Liver (tissue), 9 donors: Measurements from ENCODE around the gene SPATA13. TPM values are rescaled to one million over a fixed set of nuclear protein-coding genes. Genes with fewer than 3 reads are reported as not detected.

Source experiments
- DNase-seq: peaks from one replicate; pipeline ENCODE4 v3.0.0-alpha.2; 2017; ENCODE audit warnings: low spot score
- H3K27ac ChIP-seq, 2 donors: one replicate each; pipeline ENCODE4 v1.7.0; 2013; ENCODE audit warnings: inconsistent platforms in 2 of 2, low read length in 2 of 2, control low read depth in 1 of 2, low read depth in 1 of 2, mild to moderate bottlenecking in 1 of 2
- H3K27me3 ChIP-seq, 4 donors: one replicate each; pipeline versions ENCODE4 v1.6.1 to v1.7.0; 2013; ENCODE audit warnings: low read length in 3 of 4, inconsistent platforms in 1 of 4, mild to moderate bottlenecking in 1 of 4, moderate library complexity in 1 of 4; ENCODE audit not compliant: control insufficient read depth in 4 of 4, insufficient read depth in 4 of 4
- H3K36me3 ChIP-seq, 4 donors: one replicate each; pipeline versions ENCODE4 v1.6.1 to v1.7.0; 2013; ENCODE audit warnings: low read length in 3 of 4, mild to moderate bottlenecking in 3 of 4, low read depth in 1 of 4, moderate library complexity in 1 of 4; ENCODE audit not compliant: control insufficient read depth in 4 of 4, insufficient read depth in 3 of 4
- H3K4me1 ChIP-seq, 4 donors: one replicate each; pipeline versions ENCODE4 v1.6.1 to v1.7.0; 2013; ENCODE audit warnings: low read length in 3 of 4, mild to moderate bottlenecking in 3 of 4, moderate library complexity in 1 of 4; ENCODE audit not compliant: control insufficient read depth in 4 of 4, insufficient read depth in 4 of 4
- H3K4me3 ChIP-seq, 3 donors: one replicate each; pipeline versions ENCODE4 v1.6.1 to v1.7.0; 2013; ENCODE audit warnings: low read length in 3 of 3, control low read depth in 1 of 3, low read depth in 1 of 3, mild to moderate bottlenecking in 1 of 3
- H3K9ac ChIP-seq, 2 donors: one replicate each; pipeline ENCODE4 v1.7.0; 2013; ENCODE audit warnings: low read length in 2 of 2, mild to moderate bottlenecking in 2 of 2, moderate library complexity in 2 of 2, control low read depth in 1 of 2, low read depth in 1 of 2
- H3K9me3 ChIP-seq, 4 donors: one replicate each; pipeline versions ENCODE4 v1.6.1 to v1.7.0; 2013; ENCODE audit warnings: low read length in 3 of 4; ENCODE audit not compliant: control insufficient read depth in 4 of 4
- ATF3 ChIP-seq: IDR thresholded peaks from 2 replicates; pipeline ENCODE4 v1.6.1; 2016; ENCODE audit warnings: antibody characterized with exemption
- CTCF ChIP-seq: fragments of 150-350 bp; IDR thresholded peaks from 2 replicates; pipeline ENCODE4 v1.5.1; 2017; ENCODE audit warnings: improper control_type of control experiment, low read depth, low read length; ENCODE audit not compliant: missing input control
- EGR1 ChIP-seq, 2 donors: IDR thresholded peaks; 2 replicates each; pipeline ENCODE4 v1.6.1; 2016 to 2018; ENCODE audit warnings: antibody characterized with exemption in 2 of 2, low read depth in 2 of 2
- FOXA1 ChIP-seq: IDR thresholded peaks from 2 replicates; pipeline ENCODE4 v1.6.1; 2016; ENCODE audit warnings: antibody characterized with exemption
- FOXA2 ChIP-seq: IDR thresholded peaks from 2 replicates; pipeline ENCODE4 v1.6.1; 2016; ENCODE audit warnings: antibody characterized with exemption
- GABPA ChIP-seq, 2 donors: IDR thresholded peaks in 1 of 2; conservative IDR thresholded peaks in 1 of 2; 2 replicates each; pipeline ENCODE4 v1.6.1; 2016; ENCODE audit warnings: antibody characterized with exemption in 2 of 2, mild to moderate bottlenecking in 1 of 2, moderate library complexity in 1 of 2
- HNF4A ChIP-seq, 2 donors: conservative IDR thresholded peaks; 2 replicates each; pipeline ENCODE4 v1.6.1; 2016; ENCODE audit warnings: antibody characterized with exemption in 2 of 2, mild to moderate bottlenecking in 2 of 2
- HNF4G ChIP-seq: IDR thresholded peaks from 2 replicates; pipeline ENCODE4 v1.6.1; 2016; ENCODE audit warnings: antibody characterized with exemption
- JUND ChIP-seq, 2 donors: IDR thresholded peaks; 2 replicates each; pipeline ENCODE4 v1.6.1; 2016; ENCODE audit warnings: antibody characterized with exemption in 2 of 2
- MAX ChIP-seq: IDR thresholded peaks from 2 replicates; pipeline ENCODE4 v1.6.1; 2016; ENCODE audit warnings: antibody characterized with exemption
- NR2F2 ChIP-seq: IDR thresholded peaks from 2 replicates; pipeline ENCODE4 v1.6.1; 2016; ENCODE audit warnings: antibody characterized with exemption
- RAD21 ChIP-seq, 2 donors: IDR thresholded peaks; 2 replicates each; pipeline ENCODE4 v1.6.1; 2016; ENCODE audit warnings: antibody characterized with exemption in 2 of 2, mild to moderate bottlenecking in 2 of 2
- RXRA ChIP-seq, 2 donors: IDR thresholded peaks; 2 replicates each; pipeline ENCODE4 v1.6.1; 2017 to 2018; ENCODE audit warnings: antibody characterized with exemption in 2 of 2, mild to moderate bottlenecking in 1 of 2
- SP1 ChIP-seq: IDR thresholded peaks from 2 replicates; pipeline ENCODE4 v1.6.1; 2018; ENCODE audit warnings: antibody characterized with exemption, mild to moderate bottlenecking
- TAF1 ChIP-seq: conservative IDR thresholded peaks from 2 replicates; pipeline ENCODE4 v1.6.1; 2016; ENCODE audit warnings: antibody characterized with exemption, mild to moderate bottlenecking
- YY1 ChIP-seq: IDR thresholded peaks from 2 replicates; pipeline ENCODE4 v1.6.1; 2016; ENCODE audit warnings: antibody characterized with exemption, mild to moderate bottlenecking
- whole genome bisulfite sequencing: extraction: QIAGEN DNeasy Blood & Tissue Kit; methylation state at CpG from one replicate; pipeline ENCODE4 v1.1.7; 2013; 5-methylcytosine and 5-hydroxymethylcytosine counted together
- polyA plus RNA-seq, 2 donors: library from polyadenylated mRNA; stranded (reverse) in 1 of 2; unstranded in 1 of 2; fragments of 200-250 nt in 1 of 2; fragments of >200 nt in 1 of 2; fragmentation: Nextera tagmentation in 1 of 2; extraction: Ambion mirVana in 1 of 2; gene quantifications; one replicate each; pipeline versions ENCODE4 v1.2.1 to v1.2.3, GENCODE V29; 2013 to 2015
- total RNA-seq, 2 donors: library from RNA; depleted of rRNA; stranded (reverse); fragments of >200 nt; gene quantifications; one replicate each; pipeline ENCODE4 v1.2.3, GENCODE V29; 2014
- TF ChIP-seq, protein P1 (sequence below): IDR thresholded peaks from 2 replicates; pipeline ENCODE4 v1.6.1; 2016; ENCODE audit warnings: antibody characterized with exemption
- TF ChIP-seq, protein P2 (sequence below): IDR thresholded peaks from 2 replicates; pipeline ENCODE4 v1.6.1; 2016; ENCODE audit warnings: antibody characterized with exemption, mild to moderate bottlenecking
- donor health status: healthy.
- donor health status: healthy.
- donor health status: healthy.
- donor health status: healthy.
- donor health status: healthy.

The SPATA13 gene
- total and polyA plus RNA-seq, 4 donors: 10.0 to 57.6 (median 20.4) TPM

- TF ChIP-seq TAF1: no peak
- no peak for TF ChIP-seq FOXA2
- TF ChIP-seq EGR1 (IDR thresholded peaks at IDR 0.05; ENCODE audit: low read depth in 2 of 2): no peak
- TF ChIP-seq NR2F2: no peak
- no peak for TF ChIP-seq RAD21 (IDR thresholded peaks at IDR 0.05)
- no peak for TF ChIP-seq GABPA (IDR thresholded peaks at IDR 0.05 in 1 of 2, conservative IDR thresholded peaks at IDR 0.05 in 1 of 2)
These were observed 25.2 kb downstream of the SPATA13 start (continued) for GRCh38 chr13:24185591-24186232.

DNA sequence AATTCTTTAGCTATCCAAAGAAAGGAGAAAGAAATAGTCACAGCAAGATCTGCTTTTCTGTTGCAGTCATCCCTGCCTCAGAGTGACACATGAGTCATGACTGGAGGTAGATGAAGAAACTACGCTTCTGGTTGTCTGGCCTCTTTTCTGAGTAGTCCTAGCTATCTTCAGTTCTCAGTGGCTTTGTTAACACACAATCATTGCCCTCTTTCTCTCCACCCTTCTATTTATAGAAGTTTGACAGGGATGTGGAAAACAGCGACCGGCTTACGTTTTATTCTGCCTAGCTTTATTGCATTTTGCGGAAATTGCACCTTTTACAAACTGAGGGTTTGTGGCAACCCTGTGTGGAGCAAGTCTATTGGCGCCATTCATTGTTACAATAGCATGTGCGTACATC, 26.7 kb downstream of the SPATA13 start:
- TF ChIP-seq TAF1: no peak
- TF ChIP-seq, protein P1, sequence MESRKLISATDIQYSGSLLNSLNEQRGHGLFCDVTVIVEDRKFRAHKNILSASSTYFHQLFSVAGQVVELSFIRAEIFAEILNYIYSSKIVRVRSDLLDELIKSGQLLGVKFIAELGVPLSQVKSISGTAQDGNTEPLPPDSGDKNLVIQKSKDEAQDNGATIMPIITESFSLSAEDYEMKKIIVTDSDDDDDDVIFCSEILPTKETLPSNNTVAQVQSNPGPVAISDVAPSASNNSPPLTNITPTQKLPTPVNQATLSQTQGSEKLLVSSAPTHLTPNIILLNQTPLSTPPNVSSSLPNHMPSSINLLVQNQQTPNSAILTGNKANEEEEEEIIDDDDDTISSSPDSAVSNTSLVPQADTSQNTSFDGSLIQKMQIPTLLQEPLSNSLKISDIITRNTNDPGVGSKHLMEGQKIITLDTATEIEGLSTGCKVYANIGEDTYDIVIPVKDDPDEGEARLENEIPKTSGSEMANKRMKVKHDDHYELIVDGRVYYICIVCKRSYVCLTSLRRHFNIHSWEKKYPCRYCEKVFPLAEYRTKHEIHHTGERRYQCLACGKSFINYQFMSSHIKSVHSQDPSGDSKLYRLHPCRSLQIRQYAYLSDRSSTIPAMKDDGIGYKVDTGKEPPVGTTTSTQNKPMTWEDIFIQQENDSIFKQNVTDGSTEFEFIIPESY: no peak
- no peak for TF ChIP-seq FOXA2
- no peak for TF ChIP-seq CTCF
- TF ChIP-seq JUND (IDR thresholded peaks at IDR 0.05): no peak
- TF ChIP-seq SP1: no peak
- TF ChIP-seq ATF3: no peak
- TF ChIP-seq EGR1 (IDR thresholded peaks at IDR 0.05; ENCODE audit: low read depth in 2 of 2): no peak
- no peak for TF ChIP-seq HNF4G
- TF ChIP-seq NR2F2: no peak
- no peak for TF ChIP-seq FOXA1
- TF ChIP-seq HNF4A (conservative IDR thresholded peaks at IDR 0.05): no peak
- no peak for TF ChIP-seq GABPA (IDR thresholded peaks at IDR 0.05 in 1 of 2, conservative IDR thresholded peaks at IDR 0.05 in 1 of 2)
- no peak for TF ChIP-seq YY1
- no peak for TF ChIP-seq RXRA (IDR thresholded peaks at IDR 0.05)
- no peak for TF ChIP-seq MAX
- TF ChIP-seq RAD21 (IDR thresholded peaks at IDR 0.05): no peak
- TF ChIP-seq, protein P2, sequence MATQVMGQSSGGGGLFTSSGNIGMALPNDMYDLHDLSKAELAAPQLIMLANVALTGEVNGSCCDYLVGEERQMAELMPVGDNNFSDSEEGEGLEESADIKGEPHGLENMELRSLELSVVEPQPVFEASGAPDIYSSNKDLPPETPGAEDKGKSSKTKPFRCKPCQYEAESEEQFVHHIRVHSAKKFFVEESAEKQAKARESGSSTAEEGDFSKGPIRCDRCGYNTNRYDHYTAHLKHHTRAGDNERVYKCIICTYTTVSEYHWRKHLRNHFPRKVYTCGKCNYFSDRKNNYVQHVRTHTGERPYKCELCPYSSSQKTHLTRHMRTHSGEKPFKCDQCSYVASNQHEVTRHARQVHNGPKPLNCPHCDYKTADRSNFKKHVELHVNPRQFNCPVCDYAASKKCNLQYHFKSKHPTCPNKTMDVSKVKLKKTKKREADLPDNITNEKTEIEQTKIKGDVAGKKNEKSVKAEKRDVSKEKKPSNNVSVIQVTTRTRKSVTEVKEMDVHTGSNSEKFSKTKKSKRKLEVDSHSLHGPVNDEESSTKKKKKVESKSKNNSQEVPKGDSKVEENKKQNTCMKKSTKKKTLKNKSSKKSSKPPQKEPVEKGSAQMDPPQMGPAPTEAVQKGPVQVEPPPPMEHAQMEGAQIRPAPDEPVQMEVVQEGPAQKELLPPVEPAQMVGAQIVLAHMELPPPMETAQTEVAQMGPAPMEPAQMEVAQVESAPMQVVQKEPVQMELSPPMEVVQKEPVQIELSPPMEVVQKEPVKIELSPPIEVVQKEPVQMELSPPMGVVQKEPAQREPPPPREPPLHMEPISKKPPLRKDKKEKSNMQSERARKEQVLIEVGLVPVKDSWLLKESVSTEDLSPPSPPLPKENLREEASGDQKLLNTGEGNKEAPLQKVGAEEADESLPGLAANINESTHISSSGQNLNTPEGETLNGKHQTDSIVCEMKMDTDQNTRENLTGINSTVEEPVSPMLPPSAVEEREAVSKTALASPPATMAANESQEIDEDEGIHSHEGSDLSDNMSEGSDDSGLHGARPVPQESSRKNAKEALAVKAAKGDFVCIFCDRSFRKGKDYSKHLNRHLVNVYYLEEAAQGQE: no peak
- no peak for DNase-seq
- H3K36me3 ChIP-seq: no peaks in the 10 kb centered on the region
- no peak overlapping the region for H3K9ac ChIP-seq
- peaks cover 0 to 29% (median 10%) of the 10 kb centered on the region in 4 donors for H3K4me1 ChIP-seq
- H3K27me3 ChIP-seq: no peaks in the 10 kb centered on the region
- WGBS: 79% methylated on average over 7 of the region's 7 CpGs
- H3K9me3 ChIP-seq: no peaks in the 10 kb centered on the region
- no peak overlapping the region for H3K4me3 ChIP-seq
- H3K27ac ChIP-seq: peak overlapping the region; percentile 97 to 100
